Calu3 (cell line): Measurements from ENCODE around the gene GRPEL1. TPM values are rescaled to one million over a fixed set of nuclear protein-coding genes. Genes with fewer than 3 reads are reported as not detected.

Experiments used
- BruUV-seq: library from RNA; stranded (reverse); fragments of 400-500 nt; replicated peaks from 2 replicates; lab custom pipeline; 2021; lab: Mats Ljungman, UMichigan
- CTCF ChIA-PET: fragments of 300-600 bp; sonication (Branson Sonifier 250); formaldehyde crosslinking; loops from one replicate; lab custom pipeline; 2022; ENCODE audit warnings: antibody characterized with exemption; lab: Charles Lee
- DNase-seq: peaks from one replicate; pipeline ENCODE4 v3.0.0; 2022
- H3K27ac Mint-ChIP-seq: one replicate; pipeline ENCODE4 v1.8.0; 2022; ENCODE audit warnings: mixed read lengths; ENCODE audit not compliant: unreplicated experiment
- H3K27me3 Mint-ChIP-seq: one replicate; pipeline ENCODE4 v1.8.0; 2022; ENCODE audit warnings: mixed read lengths; ENCODE audit not compliant: unreplicated experiment
- H3K36me3 Mint-ChIP-seq: one replicate; pipeline ENCODE4 v1.8.0; 2022; ENCODE audit warnings: mild to moderate bottlenecking, moderate library complexity, mixed read lengths; ENCODE audit not compliant: insufficient read depth, unreplicated experiment
- H3K4me1 Mint-ChIP-seq: one replicate; pipeline ENCODE4 v1.8.0; 2022; ENCODE audit warnings: mild to moderate bottlenecking, low read depth, mixed read lengths; ENCODE audit not compliant: unreplicated experiment
- H3K4me3 Mint-ChIP-seq: one replicate; pipeline ENCODE4 v1.8.0; 2022; ENCODE audit warnings: mild to moderate bottlenecking, low read depth, moderate library complexity, mixed read lengths; ENCODE audit not compliant: unreplicated experiment
- H3K9me3 Mint-ChIP-seq: one replicate; pipeline ENCODE4 v1.8.0; 2022; ENCODE audit warnings: low read depth, mixed read lengths; ENCODE audit not compliant: unreplicated experiment
- CTCF ChIP-seq: fragments of 200-600 bp; IDR thresholded peaks from one replicate; pipeline ENCODE4 v1.8.0; 2022; ENCODE audit warnings: antibody characterized with exemption; ENCODE audit not compliant: unreplicated experiment
- intact Hi-C: fragments of 100-400 bp; cut with micrococcal nuclease; formaldehyde crosslinking; loops from one replicate; pipeline ENCODE4 v1.10.0; 2022; ENCODE audit not compliant: unreplicated experiment
- total RNA-seq: library from RNA; stranded (reverse); gene quantifications from 2 replicates; pipeline ENCODE4 v1.2.3, GENCODE V29; 2022

GRPEL1 gene
- total RNA-seq, 1 experiment from 2014 or later, result 32.2 TPM

GRCh38 chr4:7040765-7041164 is 27.1 kb downstream of the GRPEL1 start:
- no peak for DNase-seq

GRCh38 chr4:7037425-7037824 is 30.4 kb downstream of the GRPEL1 start:
- Mint-ChIP-seq H3K9me3 (no peaks in the 10 kb centered on the region), H3K27me3 (no peaks in the 10 kb centered on the region), H3K4me1 (peaks cover 18% of the 10 kb centered on the region), H3K27ac (no peak overlapping the region), H3K36me3 (peaks cover 7% of the 10 kb centered on the region), H3K4me3 (no peak overlapping the region)
- CTCF ChIA-PET, result no interaction called here
- BruUV-seq, result no TSS peak
- intact Hi-C loops, result no loop called here
- no peak for DNase-seq
- no peak for TF ChIP-seq CTCF

More at GRCh38 chr4:7040765-7041164, 27.1 kb downstream of the GRPEL1 start:
- CTCF ChIA-PET, result interaction anchor here (0.7 kb wide), 1 partner anchor 627 kb away, joined by 3 read pairs; no protein-coding TSS in a partner anchor
- H3K27ac Mint-ChIP-seq, result no peak overlapping the region
- intact Hi-C loops, result no loop called here
- H3K4me3 Mint-ChIP-seq, result no peak overlapping the region
- H3K9me3 Mint-ChIP-seq, result no peaks in the 10 kb centered on the region
- BruUV-seq, result no TSS peak
- H3K36me3 Mint-ChIP-seq, result peaks cover 23% of the 10 kb centered on the region
- no peaks in the 10 kb centered on the region for H3K27me3 Mint-ChIP-seq
- peaks cover 19% of the 10 kb centered on the region for H3K4me1 Mint-ChIP-seq
- no peak for TF ChIP-seq CTCF

GRCh38 chr4:7034262-7035081 is 33.4 kb downstream of the GRPEL1 start:
- CTCF ChIA-PET, result interaction anchor here (0.6 to 1.0 kb wide), 4 partner anchors 27 to 155 kb away, joined by 3 read pairs; no protein-coding TSS in a partner anchor
- Mint-ChIP-seq H3K36me3 (peaks cover under 1% of the 10 kb centered on the region), H3K27ac (peak overlapping the region; percentile 54), H3K4me3 (no peak overlapping the region), H3K9me3 (no peaks in the 10 kb centered on the region), H3K27me3 (no peaks in the 10 kb centered on the region), H3K4me1 (peaks cover 8% of the 10 kb centered on the region)
- intact Hi-C loops, result no loop called here
- DNase-seq, result peak; percentile 56
- TF ChIP-seq CTCF, result no peak
- BruUV-seq, result no TSS peak

- BruUV-seq, result no TSS peak
- H3K4me3 Mint-ChIP-seq, result no peak overlapping the region
- H3K27ac Mint-ChIP-seq, result no peak overlapping the region
- DNase-seq, result no peak
- peaks cover 8% of the 10 kb centered on the region for H3K4me1 Mint-ChIP-seq
- TF ChIP-seq CTCF, result no peak
- peaks cover 7% of the 10 kb centered on the region for H3K36me3 Mint-ChIP-seq
- CTCF ChIA-PET, result no interaction called here
- no peaks in the 10 kb centered on the region for H3K27me3 Mint-ChIP-seq
- H3K9me3 Mint-ChIP-seq, result no peaks in the 10 kb centered on the region
- intact Hi-C loops, result no loop called here
Measured at GRCh38 chr4:7032596-7032995, 35.3 kb downstream of the GRPEL1 start.
